Measurements from ENCODE around the gene MAML3. TPM values are rescaled to one million over a fixed set of nuclear protein-coding genes. Genes with fewer than 3 reads are reported as not detected.

The MAML3 gene
- total RNA-seq, 1 donor from 2014 or later, result 59.4 TPM

DNA sequence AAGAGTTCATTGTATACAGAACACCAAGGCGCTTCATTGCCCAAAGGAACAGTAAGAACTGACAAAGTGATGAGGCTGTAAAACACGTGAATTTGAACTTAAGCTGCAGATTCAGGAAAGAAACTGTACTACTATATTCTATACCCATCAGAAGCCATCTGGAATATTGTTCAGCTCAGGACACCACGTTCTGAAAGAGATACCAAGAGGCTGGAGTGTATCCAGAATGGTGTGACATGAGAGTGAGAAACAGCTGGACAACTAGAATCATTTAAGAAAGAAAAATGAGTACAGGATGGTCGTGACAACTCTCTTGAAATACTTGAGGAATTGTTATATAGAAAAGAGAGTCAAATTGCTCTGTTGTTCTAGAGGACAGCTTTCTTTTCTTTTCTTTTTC, 393.4 kb downstream of the MAML3 start:
- Mint-ChIP-seq H3K4me1 (ENCODE audit: low read depth, unreplicated experiment) (peaks cover 64% of the 10 kb centered on the region), H3K4me3 (ENCODE audit: unreplicated experiment) (no peak overlapping the region), H3K9me3 (ENCODE audit: unreplicated experiment) (peaks cover 13% of the 10 kb centered on the region), H3K27ac (ENCODE audit: unreplicated experiment) (no peak overlapping the region), H3K36me3 (ENCODE audit: unreplicated experiment) (peaks cover 5% of the 10 kb centered on the region), H3K27me3 (ENCODE audit: unreplicated experiment) (peaks cover 13% of the 10 kb centered on the region)
- TF ChIP-seq, protein P1, sequence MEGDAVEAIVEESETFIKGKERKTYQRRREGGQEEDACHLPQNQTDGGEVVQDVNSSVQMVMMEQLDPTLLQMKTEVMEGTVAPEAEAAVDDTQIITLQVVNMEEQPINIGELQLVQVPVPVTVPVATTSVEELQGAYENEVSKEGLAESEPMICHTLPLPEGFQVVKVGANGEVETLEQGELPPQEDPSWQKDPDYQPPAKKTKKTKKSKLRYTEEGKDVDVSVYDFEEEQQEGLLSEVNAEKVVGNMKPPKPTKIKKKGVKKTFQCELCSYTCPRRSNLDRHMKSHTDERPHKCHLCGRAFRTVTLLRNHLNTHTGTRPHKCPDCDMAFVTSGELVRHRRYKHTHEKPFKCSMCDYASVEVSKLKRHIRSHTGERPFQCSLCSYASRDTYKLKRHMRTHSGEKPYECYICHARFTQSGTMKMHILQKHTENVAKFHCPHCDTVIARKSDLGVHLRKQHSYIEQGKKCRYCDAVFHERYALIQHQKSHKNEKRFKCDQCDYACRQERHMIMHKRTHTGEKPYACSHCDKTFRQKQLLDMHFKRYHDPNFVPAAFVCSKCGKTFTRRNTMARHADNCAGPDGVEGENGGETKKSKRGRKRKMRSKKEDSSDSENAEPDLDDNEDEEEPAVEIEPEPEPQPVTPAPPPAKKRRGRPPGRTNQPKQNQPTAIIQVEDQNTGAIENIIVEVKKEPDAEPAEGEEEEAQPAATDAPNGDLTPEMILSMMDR (IDR thresholded peaks at IDR 0.05; ENCODE audit: partially characterized antibody, unreplicated experiment), result no peak
- DNase-seq, result no peak

DNA sequence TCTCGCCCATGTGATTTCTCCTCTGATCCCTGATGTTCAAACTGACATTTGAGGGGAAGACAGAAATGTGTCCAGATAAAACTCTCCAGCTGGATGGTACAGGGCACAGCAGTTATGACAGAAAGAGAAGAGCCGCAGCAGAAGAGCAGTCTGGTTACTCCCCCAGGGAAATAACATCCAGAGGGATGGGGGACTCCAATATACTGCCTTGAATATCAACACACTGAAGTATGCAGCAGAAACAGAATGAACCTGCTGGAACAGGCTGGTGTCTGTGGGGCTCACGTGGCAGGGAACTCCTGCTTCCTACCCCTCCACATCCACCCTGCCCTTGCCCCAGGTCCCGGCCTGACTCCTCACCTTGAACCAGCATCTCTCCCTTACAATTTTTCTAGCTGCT, 394.9 kb downstream of the MAML3 start:
- H3K4me3 Mint-ChIP-seq (ENCODE audit: unreplicated experiment), result no peak overlapping the region
- H3K27me3 Mint-ChIP-seq (ENCODE audit: unreplicated experiment), result peaks cover 13% of the 10 kb centered on the region
- no peak for DNase-seq
- H3K9me3 Mint-ChIP-seq (ENCODE audit: unreplicated experiment), result peaks cover 13% of the 10 kb centered on the region
- TF ChIP-seq, protein P1 (IDR thresholded peaks at IDR 0.05; ENCODE audit: partially characterized antibody, unreplicated experiment), result no peak
- peaks cover 5% of the 10 kb centered on the region for H3K36me3 Mint-ChIP-seq (ENCODE audit: unreplicated experiment)
- peaks cover 59% of the 10 kb centered on the region for H3K4me1 Mint-ChIP-seq (ENCODE audit: low read depth, unreplicated experiment)
- no peak overlapping the region for H3K27ac Mint-ChIP-seq (ENCODE audit: unreplicated experiment)

DNA sequence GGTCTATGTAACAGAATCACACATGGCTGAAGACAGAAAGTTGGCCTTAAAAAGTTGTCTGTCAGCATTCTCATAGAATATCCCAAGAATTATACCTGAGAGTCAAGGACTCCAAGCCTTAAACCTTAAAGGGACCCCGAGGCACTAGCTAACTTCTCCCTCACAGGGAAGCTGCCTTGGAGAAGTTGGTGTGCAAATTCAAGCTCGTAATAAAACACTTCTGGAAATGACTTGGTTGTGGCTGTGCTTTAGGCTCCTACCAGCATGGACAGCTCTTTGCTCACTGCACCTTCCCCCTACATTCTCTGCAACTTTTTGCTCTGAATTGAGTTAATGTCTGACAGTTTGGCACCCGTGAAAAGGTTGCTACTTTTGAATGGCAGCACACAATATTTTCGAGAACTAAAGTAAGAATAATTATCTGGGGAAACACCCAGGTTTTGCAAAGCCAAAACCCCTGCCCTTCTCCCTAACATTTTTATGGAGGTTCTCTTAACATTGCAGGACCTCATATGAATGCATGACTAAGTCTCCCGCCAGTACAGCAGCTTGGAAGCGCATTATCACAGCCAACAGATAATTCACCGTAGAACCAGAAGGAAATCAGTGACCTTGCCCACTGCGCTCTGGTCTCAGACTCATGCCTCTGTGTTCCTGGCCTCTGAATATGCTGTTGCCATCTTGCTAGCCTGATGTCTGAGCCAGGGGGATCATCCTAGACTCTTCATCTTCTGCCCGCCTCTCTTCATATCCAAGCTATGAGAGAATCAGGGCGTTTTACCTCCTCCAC, 397.4 kb downstream of the MAML3 start:
- Mint-ChIP-seq H3K27me3 (ENCODE audit: unreplicated experiment) (peaks cover 12% of the 10 kb centered on the region), H3K27ac (ENCODE audit: unreplicated experiment) (peak overlapping the region; percentile 31), H3K9me3 (ENCODE audit: unreplicated experiment) (peaks cover 9% of the 10 kb centered on the region), H3K4me1 (ENCODE audit: low read depth, unreplicated experiment) (peaks cover 38% of the 10 kb centered on the region), H3K36me3 (ENCODE audit: unreplicated experiment) (peaks cover 5% of the 10 kb centered on the region), H3K4me3 (ENCODE audit: unreplicated experiment) (peak overlapping the region; percentile 16)
- no peak for DNase-seq
- TF ChIP-seq, protein P1 (IDR thresholded peaks at IDR 0.05; ENCODE audit: partially characterized antibody, unreplicated experiment), result no peak

DNA sequence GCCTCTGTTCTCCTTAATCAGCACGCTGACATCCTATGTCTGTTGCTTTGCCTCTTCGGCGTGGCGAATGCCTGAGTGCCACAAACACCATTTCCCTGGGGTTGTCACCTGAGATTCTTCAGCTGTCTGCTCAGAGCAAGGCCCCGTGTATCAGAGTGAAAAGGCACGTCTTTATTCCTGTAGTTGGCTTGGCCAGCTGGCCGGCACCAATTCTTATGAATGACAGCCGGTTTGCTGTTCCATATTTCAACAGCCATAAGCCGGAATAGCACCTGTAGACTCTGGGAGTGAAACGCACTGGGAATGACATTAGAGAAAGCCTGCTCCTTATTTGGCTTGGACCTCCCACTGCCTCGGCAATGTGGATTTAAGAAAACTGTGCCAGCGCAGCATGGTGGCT, 399.0 kb downstream of the MAML3 start:
- peaks cover 32% of the 10 kb centered on the region for H3K4me1 Mint-ChIP-seq (ENCODE audit: low read depth, unreplicated experiment)
- TF ChIP-seq, protein P1 (IDR thresholded peaks at IDR 0.05; ENCODE audit: partially characterized antibody, unreplicated experiment), result no peak
- H3K4me3 Mint-ChIP-seq (ENCODE audit: unreplicated experiment), result no peak overlapping the region
- peaks cover 5% of the 10 kb centered on the region for H3K36me3 Mint-ChIP-seq (ENCODE audit: unreplicated experiment)
- no peak for DNase-seq
- H3K9me3 Mint-ChIP-seq (ENCODE audit: unreplicated experiment), result peaks cover 6% of the 10 kb centered on the region
- H3K27me3 Mint-ChIP-seq (ENCODE audit: unreplicated experiment), result peaks cover 12% of the 10 kb centered on the region
- no peak overlapping the region for H3K27ac Mint-ChIP-seq (ENCODE audit: unreplicated experiment)

DNA sequence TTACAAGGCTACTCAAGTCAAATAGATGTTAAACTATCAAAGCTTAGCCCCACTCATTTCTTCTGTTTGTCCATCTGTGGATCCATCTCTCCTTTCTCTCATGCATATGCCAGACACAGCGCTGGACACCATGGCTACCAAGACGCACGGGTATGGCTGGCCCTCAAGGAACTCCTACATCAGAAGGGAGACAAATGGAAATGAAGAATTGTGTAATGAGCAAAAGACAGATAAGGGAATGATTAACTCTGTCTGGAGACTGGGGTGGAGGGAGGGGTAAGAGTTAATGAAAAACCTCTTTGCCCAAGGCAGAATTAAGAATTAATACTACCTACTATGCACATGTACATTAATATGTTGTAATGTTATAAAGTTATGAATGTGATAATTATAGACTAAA, 400.3 kb downstream of the MAML3 start:
- Mint-ChIP-seq H3K27ac (ENCODE audit: unreplicated experiment) (no peak overlapping the region), H3K9me3 (ENCODE audit: unreplicated experiment) (peaks cover 6% of the 10 kb centered on the region), H3K4me1 (ENCODE audit: low read depth, unreplicated experiment) (peaks cover 25% of the 10 kb centered on the region), H3K27me3 (ENCODE audit: unreplicated experiment) (peaks cover 12% of the 10 kb centered on the region), H3K4me3 (ENCODE audit: unreplicated experiment) (no peak overlapping the region), H3K36me3 (ENCODE audit: unreplicated experiment) (peaks cover 5% of the 10 kb centered on the region)
- TF ChIP-seq, protein P1 (IDR thresholded peaks at IDR 0.05; ENCODE audit: partially characterized antibody, unreplicated experiment), result no peak
- no peak for DNase-seq
